ENCODE results near the gene TNS1. TPM values are rescaled to one million over a fixed set of nuclear protein-coding genes. Genes with fewer than 3 reads are reported as not detected.

The TNS1 gene
- total and polyA plus RNA-seq, 10 of the 15 experiments (the other 5 are each of a cell fraction or from before 2014, with no cell fraction given): 0.05 to 0.44 TPM; not detected in 8

DNA sequence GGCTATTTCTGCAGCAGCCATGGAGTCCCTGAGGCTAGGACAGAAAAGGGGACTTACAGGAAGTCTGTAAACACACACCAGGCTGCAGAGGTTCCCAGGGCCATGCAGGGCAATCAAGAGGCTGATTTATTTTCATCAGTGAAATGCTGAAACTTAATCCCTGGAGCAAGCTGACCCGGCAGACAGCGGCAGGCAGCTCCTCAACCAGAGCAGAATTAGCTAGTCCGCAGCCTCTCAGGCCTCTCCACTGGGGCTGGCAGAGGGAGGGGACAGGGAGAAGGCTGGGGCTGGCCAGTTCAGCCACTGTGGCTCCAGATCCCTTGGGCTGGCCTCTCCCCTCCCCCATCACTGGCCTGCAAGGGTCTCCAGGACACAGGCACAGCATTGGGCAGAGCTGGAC is 136.3 kb downstream of the TNS1 start:
- TF ChIP-seq NBN (IDR thresholded peaks at IDR 0.05) (no peak), CHD2 (IDR thresholded peaks at IDR 0.05; ENCODE audit: borderline replicate concordance, low read depth, low read length) (no peak), NR2F1 (conservative IDR thresholded peaks at IDR 0.05) (no peak), RELA (IDR thresholded peaks at IDR 0.05; ENCODE audit: borderline replicate concordance, partially characterized antibody) (no peak), GATAD2B (conservative IDR thresholded peaks at IDR 0.05; ENCODE audit: low read depth) (no peak), SRF (IDR thresholded peaks at IDR 0.05; ENCODE audit: low read depth in 2 of 2, low read length in 2 of 2) (no peak), MTA3 (IDR thresholded peaks at IDR 0.05; ENCODE audit: borderline replicate concordance, low read length) (no peak), ZNF384 (IDR thresholded peaks at IDR 0.05; ENCODE audit: borderline replicate concordance, low read depth, low read length) (no peak), ZNF274 (IDR thresholded peaks at IDR 0.05; ENCODE audit: insufficient read depth, insufficient read length) (no peak), ZNF207 (IDR thresholded peaks at IDR 0.05; ENCODE audit: borderline replicate concordance) (no peak)
- TF ChIP-seq, protein P1, sequence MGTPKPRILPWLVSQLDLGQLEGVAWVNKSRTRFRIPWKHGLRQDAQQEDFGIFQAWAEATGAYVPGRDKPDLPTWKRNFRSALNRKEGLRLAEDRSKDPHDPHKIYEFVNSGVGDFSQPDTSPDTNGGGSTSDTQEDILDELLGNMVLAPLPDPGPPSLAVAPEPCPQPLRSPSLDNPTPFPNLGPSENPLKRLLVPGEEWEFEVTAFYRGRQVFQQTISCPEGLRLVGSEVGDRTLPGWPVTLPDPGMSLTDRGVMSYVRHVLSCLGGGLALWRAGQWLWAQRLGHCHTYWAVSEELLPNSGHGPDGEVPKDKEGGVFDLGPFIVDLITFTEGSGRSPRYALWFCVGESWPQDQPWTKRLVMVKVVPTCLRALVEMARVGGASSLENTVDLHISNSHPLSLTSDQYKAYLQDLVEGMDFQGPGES (IDR thresholded peaks at IDR 0.05): no peak
- TF ChIP-seq, protein P2, sequence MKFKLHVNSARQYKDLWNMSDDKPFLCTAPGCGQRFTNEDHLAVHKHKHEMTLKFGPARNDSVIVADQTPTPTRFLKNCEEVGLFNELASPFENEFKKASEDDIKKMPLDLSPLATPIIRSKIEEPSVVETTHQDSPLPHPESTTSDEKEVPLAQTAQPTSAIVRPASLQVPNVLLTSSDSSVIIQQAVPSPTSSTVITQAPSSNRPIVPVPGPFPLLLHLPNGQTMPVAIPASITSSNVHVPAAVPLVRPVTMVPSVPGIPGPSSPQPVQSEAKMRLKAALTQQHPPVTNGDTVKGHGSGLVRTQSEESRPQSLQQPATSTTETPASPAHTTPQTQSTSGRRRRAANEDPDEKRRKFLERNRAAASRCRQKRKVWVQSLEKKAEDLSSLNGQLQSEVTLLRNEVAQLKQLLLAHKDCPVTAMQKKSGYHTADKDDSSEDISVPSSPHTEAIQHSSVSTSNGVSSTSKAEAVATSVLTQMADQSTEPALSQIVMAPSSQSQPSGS (IDR thresholded peaks at IDR 0.05; ENCODE audit: low read length): no peak
- TF ChIP-seq, protein P3, sequence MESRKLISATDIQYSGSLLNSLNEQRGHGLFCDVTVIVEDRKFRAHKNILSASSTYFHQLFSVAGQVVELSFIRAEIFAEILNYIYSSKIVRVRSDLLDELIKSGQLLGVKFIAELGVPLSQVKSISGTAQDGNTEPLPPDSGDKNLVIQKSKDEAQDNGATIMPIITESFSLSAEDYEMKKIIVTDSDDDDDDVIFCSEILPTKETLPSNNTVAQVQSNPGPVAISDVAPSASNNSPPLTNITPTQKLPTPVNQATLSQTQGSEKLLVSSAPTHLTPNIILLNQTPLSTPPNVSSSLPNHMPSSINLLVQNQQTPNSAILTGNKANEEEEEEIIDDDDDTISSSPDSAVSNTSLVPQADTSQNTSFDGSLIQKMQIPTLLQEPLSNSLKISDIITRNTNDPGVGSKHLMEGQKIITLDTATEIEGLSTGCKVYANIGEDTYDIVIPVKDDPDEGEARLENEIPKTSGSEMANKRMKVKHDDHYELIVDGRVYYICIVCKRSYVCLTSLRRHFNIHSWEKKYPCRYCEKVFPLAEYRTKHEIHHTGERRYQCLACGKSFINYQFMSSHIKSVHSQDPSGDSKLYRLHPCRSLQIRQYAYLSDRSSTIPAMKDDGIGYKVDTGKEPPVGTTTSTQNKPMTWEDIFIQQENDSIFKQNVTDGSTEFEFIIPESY (IDR thresholded peaks at IDR 0.05): no peak
- Histone ChIP-seq H3K9me3 (replicated peaks; ENCODE audit: control insufficient read depth, insufficient read depth, low read length) (no peaks in the 10 kb centered on the region), H2AFZ (ENCODE audit: control insufficient read depth, low read depth, low read length) (no peak overlapping the region), H4K20me1 (ENCODE audit: control insufficient read depth, insufficient read depth) (no peaks in the 10 kb centered on the region), H3K36me3 (ENCODE audit: control insufficient read depth in 2 of 2, insufficient read depth in 2 of 2, low read length in 1 of 2) (no peaks in the 10 kb centered on the region), H3K4me3 (no peak overlapping the region), H3K27ac (ENCODE audit: control insufficient read depth, insufficient read depth) (no peak overlapping the region), H3K27me3 (replicated peaks in 1 of 2; ENCODE audit: control insufficient read depth in 2 of 2, insufficient read depth in 2 of 2, low read length in 1 of 2) (peaks cover 0 to 2% of the 10 kb centered on the region in 2 experiments; a peak in 2 of 4 replicates), H3K9ac (ENCODE audit: control insufficient read depth, insufficient read depth, low read length) (no peak overlapping the region), H3K79me2 (ENCODE audit: control insufficient read depth, insufficient read depth, low read length) (no peaks in the 10 kb centered on the region), H3K4me1 (ENCODE audit: control insufficient read depth, insufficient read depth, low read length) (peaks cover 8% of the 10 kb centered on the region), H3K4me2 (ENCODE audit: control insufficient read depth, insufficient read depth) (no peak overlapping the region)
- ChIA-PET CTCF (no interaction called here), POLR2A (no interaction called here), RAD21 (ENCODE audit: unreplicated experiment) (no interaction called here), SMC1A (ENCODE audit: uncharacterized antibody, unreplicated experiment) (no interaction called here)
- no peak for DNase-seq (ENCODE audit: low read depth, low spot score)
- no peak for ATAC-seq
- intact Hi-C loops (cut with micrococcal nuclease; ENCODE audit: unreplicated experiment) (no loop called here), in situ Hi-C loops (cut with MboI) (no loop called here)
- 59% methylated on average over 3 of the region's 3 CpGs for WGBS (ENCODE audit: insufficient coverage, insufficient replicate concordance, low lambda C conversion rate, missing lambda C conversion rate)
- FAIRE-seq: no peak
- no TSS peak for BruUV-seq (replicated peaks)
